Vagina (tissue), 2 donors: Measurements from ENCODE around the gene CWC22. TPM values are rescaled to one million over a fixed set of nuclear protein-coding genes. Genes with fewer than 3 reads are reported as not detected.
A peak's percentile ranks its signal among the peaks of the same experiment; 100 is the strongest.
"Not testable (repeated sequence)": the region's sequence is repeated elsewhere in the genome, so short reads cannot be mapped to it uniquely, and the experiment has no call there.

Experiments
- DNase-seq, 2 donors: peaks; one replicate each; pipeline ENCODE4 v3.0.0-alpha.2; 2017; ENCODE audit errors: extremely low spot score in 2 of 2
- H3K27ac ChIP-seq: fragments of 200-600 bp; sonication (generic); one replicate; pipeline ENCODE4 v1.5.1; 2019
- H3K27me3 ChIP-seq: fragments of 200-600 bp; sonication (generic); one replicate; pipeline ENCODE4 v1.5.1; 2019
- H3K36me3 ChIP-seq, 2 donors: fragments of 200-600 bp; sonication (generic); one replicate each; pipeline ENCODE4 v1.5.1; 2017 to 2019
- H3K4me1 ChIP-seq: fragments of 200-600 bp; sonication (generic); one replicate; pipeline ENCODE4 v1.5.1; 2019
- H3K4me3 ChIP-seq, 2 donors: fragments of 200-600 bp; sonication (generic); 1 replicate in 1 of 2; 2 replicates in 1 of 2; pipeline ENCODE4 v1.5.1; 2016 to 2019
- H3K9me3 ChIP-seq: fragments of 200-600 bp; sonication (generic); one replicate; pipeline ENCODE4 v1.5.1; 2019
- CTCF ChIP-seq, 3 experiments: fragments of 450-650 bp in 2 of 3; fragments of 200-600 bp in 1 of 3; sonication (generic) in 1 of 3; IDR thresholded peaks; one replicate each; pipeline ENCODE4 v1.5.1; 2017 to 2019; ENCODE audit warnings: antibody characterized with exemption in 3 of 3, mild to moderate bottlenecking in 2 of 3, moderate library complexity in 2 of 3
- POLR2A ChIP-seq, 2 donors: fragments of 450-650 bp; IDR thresholded peaks; one replicate each; pipeline ENCODE4 v1.6.1; 2017; ENCODE audit warnings: antibody characterized with exemption in 2 of 2, mild to moderate bottlenecking in 2 of 2, moderate library complexity in 2 of 2
- POLR2AphosphoS5 ChIP-seq, 2 donors: sonication (generic); formaldehyde crosslinking; IDR thresholded peaks; one replicate each; pipeline ENCODE4 v1.9.0; 2017; ENCODE audit warnings: antibody characterized with exemption in 2 of 2, mild to moderate bottlenecking in 2 of 2, low read depth in 1 of 2; ENCODE audit not compliant: insufficient read depth in 1 of 2
- intact Hi-C: fragments of 100-400 bp; cut with DNase I; formaldehyde crosslinking; loops from one replicate; pipeline ENCODE4 v1.15.1; 2023
- total RNA-seq: library from RNA; depleted of rRNA; stranded (reverse); fragments of >200 nt; gene quantifications from one replicate; pipeline ENCODE4 v1.2.3, GENCODE V29; 2016

The CWC22 gene
- total RNA-seq, 1 donor from 2014 or later, result 17.2 TPM

- Histone ChIP-seq H3K36me3 (no peaks in the 10 kb centered on the region), H3K27ac (no peak overlapping the region), H3K4me3 (no peak overlapping the region), H3K9me3 (no peaks in the 10 kb centered on the region), H3K27me3 (no peaks in the 10 kb centered on the region), H3K4me1 (no peaks in the 10 kb centered on the region)
- intact Hi-C loops, result no loop called here
- DNase-seq, result no peak
- TF ChIP-seq POLR2A (IDR thresholded peaks at IDR 0.05), result no peak
- TF ChIP-seq POLR2AphosphoS5 (IDR thresholded peaks at IDR 0.05; ENCODE audit: insufficient read depth in 1 of 2, low read depth in 1 of 2), result no peak
- no peak for TF ChIP-seq CTCF (IDR thresholded peaks at IDR 0.05)
These were observed 5.4 kb upstream of the CWC22 start for GRCh38 chr2:180012523-180012922.

GRCh38 chr2:180010701-180011100 is 3.6 kb upstream of the CWC22 start:
- Histone ChIP-seq H3K36me3 (no peaks in the 10 kb centered on the region), H3K27me3 (no peaks in the 10 kb centered on the region), H3K4me3 (no peak overlapping the region), H3K27ac (no peak overlapping the region), H3K4me1 (peaks cover 8% of the 10 kb centered on the region), H3K9me3 (no peaks in the 10 kb centered on the region)
- no peak for DNase-seq
- intact Hi-C loops, result no loop called here
- TF ChIP-seq CTCF (IDR thresholded peaks at IDR 0.05) (no peak), POLR2AphosphoS5 (IDR thresholded peaks at IDR 0.05; ENCODE audit: insufficient read depth in 1 of 2, low read depth in 1 of 2) (no peak), POLR2A (IDR thresholded peaks at IDR 0.05) (no peak)

GRCh38 chr2:180006231-180006630 is 866 bp downstream of the CWC22 start:
- peak overlapping the region; percentile 91 for H3K27ac ChIP-seq
- intact Hi-C loops, result no loop called here
- H3K9me3 ChIP-seq, result no peaks in the 10 kb centered on the region

GRCh38 chr2:180005465-180005864 is 1.6 kb downstream of the CWC22 start:
- H3K27me3 ChIP-seq, H3K9me3 ChIP-seq, DNase-seq, intact Hi-C loops, H3K36me3 ChIP-seq, H3K27ac ChIP-seq: not testable (repeated sequence)
- Histone ChIP-seq H3K4me3 (peak overlapping the region in 1 of 2 donors; percentile 99), H3K4me1 (peaks cover 28% of the 10 kb centered on the region)

More at GRCh38 chr2:180006231-180006630, 866 bp downstream of the CWC22 start:
- no peak for DNase-seq
- H3K4me3 ChIP-seq, result peak overlapping the region; percentile 97 to 99
- no peak for TF ChIP-seq CTCF (IDR thresholded peaks at IDR 0.05)
- no peak for TF ChIP-seq POLR2A (IDR thresholded peaks at IDR 0.05)
- TF ChIP-seq POLR2AphosphoS5 (IDR thresholded peaks at IDR 0.05; ENCODE audit: insufficient read depth in 1 of 2, low read depth in 1 of 2), result no peak
- H3K4me1 ChIP-seq, result peaks cover 28% of the 10 kb centered on the region
- no peaks in the 10 kb centered on the region for H3K36me3 ChIP-seq
- H3K27me3 ChIP-seq, result no peaks in the 10 kb centered on the region

GRCh38 chr2:180004731-180005130 is 2.4 kb downstream of the CWC22 start:
- no peaks in the 10 kb centered on the region for H3K9me3 ChIP-seq
- no peaks in the 10 kb centered on the region for H3K36me3 ChIP-seq
- intact Hi-C loops, result no loop called here
- no peak overlapping the region for H3K4me3 ChIP-seq
- no peaks in the 10 kb centered on the region for H3K27me3 ChIP-seq
- peaks cover 28% of the 10 kb centered on the region for H3K4me1 ChIP-seq
- TF ChIP-seq POLR2A (IDR thresholded peaks at IDR 0.05) (no peak), POLR2AphosphoS5 (IDR thresholded peaks at IDR 0.05; ENCODE audit: insufficient read depth in 1 of 2, low read depth in 1 of 2) (no peak), CTCF (IDR thresholded peaks at IDR 0.05) (no peak)
- no peak overlapping the region for H3K27ac ChIP-seq
- no peak for DNase-seq

- H3K4me3 ChIP-seq, result no peak overlapping the region
- no peak overlapping the region for H3K27ac ChIP-seq
- no peaks in the 10 kb centered on the region for H3K36me3 ChIP-seq
- H3K9me3 ChIP-seq, result no peaks in the 10 kb centered on the region
- no peak for DNase-seq
- no peaks in the 10 kb centered on the region for H3K27me3 ChIP-seq
- TF ChIP-seq CTCF (IDR thresholded peaks at IDR 0.05) (no peak), POLR2AphosphoS5 (IDR thresholded peaks at IDR 0.05; ENCODE audit: insufficient read depth in 1 of 2, low read depth in 1 of 2) (no peak), POLR2A (IDR thresholded peaks at IDR 0.05) (no peak)
- intact Hi-C loops, result no loop called here
- peaks cover 28% of the 10 kb centered on the region for H3K4me1 ChIP-seq
These were observed 3.5 kb downstream of the CWC22 start for GRCh38 chr2:180003559-180003958.
